ENCODE measurements around the gene SLC11A2. TPM values are rescaled to one million over a fixed set of nuclear protein-coding genes. Genes with fewer than 3 reads are reported as not detected.

Gene SLC11A2
- total and polyA plus RNA-seq, 9 of the 15 experiments (the other 6 are each of a cell fraction or from before 2014, with no cell fraction given), result 21.1 to 54.0 (median 32.9) TPM

GRCh38 chr12:51047655-51048540 is 21.7 kb upstream of the SLC11A2 start, which contains the start of gene LETMD1 (continued):
- TF ChIP-seq ELK3 (CRISPR knock-in tag; IDR thresholded peaks at IDR 0.05) (no peak), TAF7 (tag; IDR thresholded peaks at IDR 0.05) (peak; percentile 51), PTTG1 (tag; IDR thresholded peaks at IDR 0.05; ENCODE audit: low read depth) (no peak), GTF2B (IDR thresholded peaks at IDR 0.05; ENCODE audit: extremely low read depth, insufficient read length) (peak; percentile 46), CREB3L1 (IDR thresholded peaks at IDR 0.05; ENCODE audit: borderline replicate concordance, low read depth) (peak; percentile 57; the same call in 1 of the 2 replicates), NR1H2 (CRISPR knock-in tag; IDR thresholded peaks at IDR 0.05) (peak; percentile 65; the same call in 1 of the 2 replicates), BACH1 (tag; IDR thresholded peaks at IDR 0.05) (no peak), PHF21A (IDR thresholded peaks at IDR 0.05; ENCODE audit: borderline replicate concordance, low read depth) (no peak; the same call in 1 of the 2 replicates), SRSF3 (IDR thresholded peaks at IDR 0.05; ENCODE audit: insufficient read depth, low read length) (no peak), HOMEZ (CRISPR knock-in tag; IDR thresholded peaks at IDR 0.05) (peak; percentile 26; the same call in 1 of the 2 replicates), PHF20 (IDR thresholded peaks at IDR 0.05; ENCODE audit: partially characterized antibody) (peak; percentile 90), TOE1 (IDR thresholded peaks at IDR 0.05; ENCODE audit: borderline replicate concordance) (no peak; the same call in 1 of the 2 replicates), TOE1 (CRISPR knock-in tag; IDR thresholded peaks at IDR 0.05; ENCODE audit: borderline replicate concordance, low read depth) (0 out of 2 replicates have a peak, but pooled peaks have one; percentile 54), SP2 (IDR thresholded peaks at IDR 0.05; ENCODE audit: extremely low read depth, low read depth, low read length, poor library complexity, severe bottlenecking) (no peak), ZNF232 (CRISPR knock-in tag; IDR thresholded peaks at IDR 0.05) (no peak), ASH1L (IDR thresholded peaks at IDR 0.05; ENCODE audit: borderline replicate concordance, low read depth, partially characterized antibody) (peak; percentile 49), MTA2 (IDR thresholded peaks at IDR 0.05; ENCODE audit: low read depth) (no peak), SAFB2 (IDR thresholded peaks at IDR 0.05; ENCODE audit: borderline replicate concordance, low read depth, low read length, severe bottlenecking) (no peak), ZZZ3 (IDR thresholded peaks at IDR 0.05) (no peak), XRCC3 (IDR thresholded peaks at IDR 0.05) (no peak), ILK (tag; IDR thresholded peaks at IDR 0.05; ENCODE audit: borderline replicate concordance, low read depth) (no peak), PPARD (CRISPR knock-in tag; IDR thresholded peaks at IDR 0.05) (no peak), ZNF589 (CRISPR knock-in tag; IDR thresholded peaks at IDR 0.05; ENCODE audit: low read depth) (no peak)
